ENCODE measurements around the gene FBF1.
"Not testable (repeated sequence)": the region's sequence is repeated elsewhere in the genome, so short reads cannot be mapped to it uniquely, and the experiment has no call there.

- not testable (repeated sequence) for TF ChIP-seq CTCF, POLR2A (IDR thresholded peaks at IDR 0.05)
These were observed 34.3 kb upstream of the FBF1 start for GRCh38 chr17:75975187-75975586.

All from adrenal gland (tissue), 5 donors.